GM23338 (cell line): ENCODE data around the gene SLAIN1.

ENCODE experiments used
- CREB1 ChIP-seq: fragments of 250-450 bp; sonication (Bioruptor Pico); IDR thresholded peaks from 2 replicates; pipeline ENCODE4 v1.5.0; 2020; ENCODE audit warnings: low read depth, mild to moderate bottlenecking, moderate library complexity
- CTCF ChIP-seq, 2 experiments: fragments of 200-600 bp in 1 of 2; sonication (generic) in 1 of 2; conservative IDR thresholded peaks; 2 replicates each; pipeline versions ENCODE4 v1.5.1 to v1.6.1; 2016 to 2017; ENCODE audit warnings: antibody characterized with exemption in 2 of 2, low read depth in 2 of 2, mild to moderate bottlenecking in 2 of 2, moderate library complexity in 1 of 2
- ETS1 ChIP-seq: IDR thresholded peaks from 2 replicates; pipeline ENCODE4 v1.6.1; 2016; ENCODE audit warnings: antibody characterized with exemption
- EZH2 ChIP-seq: fragments of 200-600 bp; sonication (generic); IDR thresholded peaks from one replicate; pipeline ENCODE4 v1.8.0; 2017; ENCODE audit warnings: antibody characterized with exemption, mild to moderate bottlenecking, low read depth; ENCODE audit not compliant: unreplicated experiment
- EZH2phosphoT487 ChIP-seq: fragments of 200-600 bp; sonication (generic); IDR thresholded peaks from one replicate; pipeline ENCODE4 v1.8.1; 2018; ENCODE audit warnings: antibody characterized with exemption; ENCODE audit not compliant: unreplicated experiment
- JUNB ChIP-seq: IDR thresholded peaks from one replicate; pipeline ENCODE4 v1.6.1; 2016; ENCODE audit warnings: antibody characterized with exemption; ENCODE audit not compliant: unreplicated experiment
- POLR2AphosphoS5 ChIP-seq: IDR thresholded peaks from 2 replicates; pipeline ENCODE4 v1.6.1; 2016; ENCODE audit warnings: antibody characterized with exemption, low read depth
- REST ChIP-seq: IDR thresholded peaks from one replicate; pipeline ENCODE4 v1.6.1; 2018; ENCODE audit warnings: antibody characterized with exemption; ENCODE audit not compliant: unreplicated experiment
- STAT1 ChIP-seq: IDR thresholded peaks from one replicate; pipeline ENCODE4 v1.6.1; 2016; ENCODE audit warnings: antibody characterized with exemption; ENCODE audit not compliant: unreplicated experiment
- ZNF114 ChIP-seq: fragments of 250-450 bp; sonication (Bioruptor Pico); IDR thresholded peaks from 2 replicates; pipeline ENCODE4 v1.5.0; 2020; ENCODE audit warnings: mild to moderate bottlenecking, moderate library complexity
- ZNF331 ChIP-seq: fragments of 250-450 bp; sonication (Bioruptor Pico); IDR thresholded peaks from 2 replicates; pipeline ENCODE4 v1.5.0; 2020; ENCODE audit warnings: low read depth, mild to moderate bottlenecking, moderate library complexity

GRCh38 chr13:77660841-77661250, 36.6 kb upstream of the SLAIN1 start:
- TF ChIP-seq EZH2 (no peak), CTCF (conservative IDR thresholded peaks at IDR 0.05; ENCODE audit: low read depth in 2 of 2) (no peak), EZH2phosphoT487 (no peak), REST (no peak), POLR2AphosphoS5 (no peak), STAT1 (no peak), JUNB (no peak), ETS1 (no peak), CREB1 (CRISPR knock-in tag) (no peak), ZNF331 (no peak), ZNF114 (CRISPR knock-in tag) (no peak)
